CD4-positive, alpha-beta T cell treated with Interleukin-4 for 4 hours (primary cell): ENCODE results near the gene RPL29.

Source experiments
- DNase-seq: peaks from one replicate; pipeline ENCODE4 v3.0.0-alpha.2; 2020

Gene RPL29

GRCh38 chr3:52024765-52025452 is 29.2 kb upstream of the RPL29 start:
- no peak for DNase-seq

- DNase-seq: no peak
Observed at GRCh38 chr3:52023860-52024764, 28.4 kb upstream of the RPL29 start.

GRCh38 chr3:52023101-52023770 is 27.5 kb upstream of the RPL29 start:
- no peak for DNase-seq

- DNase-seq: no peak
Observed at GRCh38 chr3:52022323-52023100, 26.8 kb upstream of the RPL29 start.

- DNase-seq: no peak
Observed at GRCh38 chr3:52021489-52022268, 26.0 kb upstream of the RPL29 start.

- no peak for DNase-seq
Observed at GRCh38 chr3:52020796-52021195, 25.1 kb upstream of the RPL29 start.

- DNase-seq: no peak
Observed at GRCh38 chr3:52019352-52020080, 23.8 kb upstream of the RPL29 start.

- no peak for DNase-seq
Observed at GRCh38 chr3:52018319-52019000, 22.8 kb upstream of the RPL29 start.

- DNase-seq: no peak
Observed at GRCh38 chr3:52017586-52017985, 21.9 kb upstream of the RPL29 start.

- DNase-seq: no peak
Observed at GRCh38 chr3:52015438-52016228, 19.9 kb upstream of the RPL29 start.

- no peak for DNase-seq
Observed at GRCh38 chr3:52014613-52015012, 18.9 kb upstream of the RPL29 start.

- no peak for DNase-seq
Observed at GRCh38 chr3:52013802-52014598, 18.3 kb upstream of the RPL29 start.

GRCh38 chr3:52012699-52013098 is 17.0 kb upstream of the RPL29 start:
- no peak for DNase-seq

GRCh38 chr3:52010431-52010830 is 14.7 kb upstream of the RPL29 start:
- no peak for DNase-seq

- DNase-seq: no peak
Observed at GRCh38 chr3:52007291-52007690, 11.6 kb upstream of the RPL29 start.

GRCh38 chr3:52006820-52007133 is 11.1 kb upstream of the RPL29 start:
- no peak for DNase-seq

GRCh38 chr3:52006017-52006819 is 10.5 kb upstream of the RPL29 start:
- no peak for DNase-seq

GRCh38 chr3:52005571-52005986 is 9.9 kb upstream of the RPL29 start:
- DNase-seq: no peak
